ENCODE measurements around the gene SPTBN5.

DNA sequence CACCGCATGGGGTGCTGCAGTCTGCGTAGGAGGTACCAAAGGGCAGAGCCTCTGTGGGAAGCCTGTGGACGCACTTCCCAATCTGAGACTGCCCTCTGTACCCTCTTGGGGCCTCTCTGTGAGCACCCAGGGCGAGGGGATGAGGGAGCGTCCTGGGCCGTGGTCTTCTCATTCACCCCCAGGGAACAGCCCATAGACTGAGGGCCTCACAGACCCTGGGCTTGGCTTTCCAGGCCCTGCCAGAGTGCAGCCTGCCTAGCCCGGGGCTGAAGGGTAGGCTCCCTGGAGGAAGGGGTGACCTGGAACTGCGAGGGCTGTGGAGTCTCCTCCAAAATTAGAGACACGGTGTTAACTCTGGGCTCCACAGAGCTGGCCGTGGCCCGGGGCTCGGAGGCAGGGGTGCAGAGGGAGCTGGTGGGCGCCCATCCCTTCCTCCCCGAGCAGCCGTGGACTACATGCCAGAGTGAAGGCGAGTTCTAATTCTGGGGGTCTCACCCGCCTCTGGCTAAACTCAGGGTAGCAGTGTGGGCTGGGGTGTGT, 468 bp upstream of the SPTBN5 start:
- TF ChIP-seq, protein P1, sequence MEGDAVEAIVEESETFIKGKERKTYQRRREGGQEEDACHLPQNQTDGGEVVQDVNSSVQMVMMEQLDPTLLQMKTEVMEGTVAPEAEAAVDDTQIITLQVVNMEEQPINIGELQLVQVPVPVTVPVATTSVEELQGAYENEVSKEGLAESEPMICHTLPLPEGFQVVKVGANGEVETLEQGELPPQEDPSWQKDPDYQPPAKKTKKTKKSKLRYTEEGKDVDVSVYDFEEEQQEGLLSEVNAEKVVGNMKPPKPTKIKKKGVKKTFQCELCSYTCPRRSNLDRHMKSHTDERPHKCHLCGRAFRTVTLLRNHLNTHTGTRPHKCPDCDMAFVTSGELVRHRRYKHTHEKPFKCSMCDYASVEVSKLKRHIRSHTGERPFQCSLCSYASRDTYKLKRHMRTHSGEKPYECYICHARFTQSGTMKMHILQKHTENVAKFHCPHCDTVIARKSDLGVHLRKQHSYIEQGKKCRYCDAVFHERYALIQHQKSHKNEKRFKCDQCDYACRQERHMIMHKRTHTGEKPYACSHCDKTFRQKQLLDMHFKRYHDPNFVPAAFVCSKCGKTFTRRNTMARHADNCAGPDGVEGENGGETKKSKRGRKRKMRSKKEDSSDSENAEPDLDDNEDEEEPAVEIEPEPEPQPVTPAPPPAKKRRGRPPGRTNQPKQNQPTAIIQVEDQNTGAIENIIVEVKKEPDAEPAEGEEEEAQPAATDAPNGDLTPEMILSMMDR (IDR thresholded peaks at IDR 0.05; ENCODE audit: poor library complexity, severe bottlenecking) = no peak
- TF ChIP-seq POLR2AphosphoS5 (IDR thresholded peaks at IDR 0.05) = no peak
- TF ChIP-seq EZH2 (IDR thresholded peaks at IDR 0.05; ENCODE audit: borderline replicate concordance, insufficient read depth, low read length, poor library complexity, severe bottlenecking) = no peak
- TF ChIP-seq EP300 (conservative IDR thresholded peaks at IDR 0.05; ENCODE audit: poor library complexity, severe bottlenecking) = no peak
- no peak for TF ChIP-seq SMC3 (conservative IDR thresholded peaks at IDR 0.05; ENCODE audit: poor library complexity)
